ENCODE measurements around the gene NTNG1.

The NTNG1 gene

DNA sequence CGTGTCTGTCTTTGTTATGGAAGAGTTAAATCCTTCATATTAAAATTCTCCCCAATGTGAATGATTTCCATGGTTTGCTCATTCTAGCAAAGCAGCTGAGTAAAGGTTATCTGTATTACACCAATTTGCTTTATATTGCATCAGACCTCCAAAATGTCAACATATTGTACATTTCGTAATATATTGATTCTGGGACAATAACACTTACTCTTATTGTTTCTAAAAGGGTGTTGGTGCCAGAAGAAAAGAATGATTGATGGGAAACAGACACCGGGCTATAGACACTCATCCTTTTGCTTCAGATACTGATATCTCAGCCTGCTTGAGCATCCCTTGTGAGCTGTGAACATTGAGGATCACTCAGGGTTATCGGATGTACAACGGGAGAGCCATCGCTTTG lies 7.0 kb downstream of the NTNG1 start:
- Histone ChIP-seq H3K9me3 (replicated peaks; ENCODE audit: insufficient read depth, low read length) (no peaks in the 10 kb centered on the region), H2AFZ (ENCODE audit: low read length) (no peak overlapping the region), H3K79me2 (ENCODE audit: low read length) (no peaks in the 10 kb centered on the region), H3K36me3 (replicated peaks; ENCODE audit: insufficient read depth, low read length) (no peaks in the 10 kb centered on the region), H3K27ac (ENCODE audit: low read length) (no peak overlapping the region), H3K9me2 (replicated peaks; ENCODE audit: insufficient read depth, low read length) (no peaks in the 10 kb centered on the region), H3F3A (ENCODE audit: insufficient read depth, low read length) (no peaks in the 10 kb centered on the region), H3K9ac (ENCODE audit: low read length) (no peak overlapping the region), H4K20me1 (ENCODE audit: insufficient read depth, low read length) (no peaks in the 10 kb centered on the region), H3K27me3 (replicated peaks; ENCODE audit: insufficient read depth, low read length) (no peaks in the 10 kb centered on the region), H3K4me2 (ENCODE audit: low read depth, low read length) (no peak overlapping the region), H3K4me3 (ENCODE audit: low read length) (no peak overlapping the region), H3K4me1 (ENCODE audit: low read length) (no peaks in the 10 kb centered on the region)
- no peak for DNase-seq
- TF ChIP-seq EZH2 (optimal IDR thresholded peaks at IDR 0.05; ENCODE audit: low read depth, low read length) (no peak), EZH2phosphoT487 (IDR thresholded peaks at IDR 0.05; ENCODE audit: low read length) (no peak)
- TF ChIP-seq, protein P1, sequence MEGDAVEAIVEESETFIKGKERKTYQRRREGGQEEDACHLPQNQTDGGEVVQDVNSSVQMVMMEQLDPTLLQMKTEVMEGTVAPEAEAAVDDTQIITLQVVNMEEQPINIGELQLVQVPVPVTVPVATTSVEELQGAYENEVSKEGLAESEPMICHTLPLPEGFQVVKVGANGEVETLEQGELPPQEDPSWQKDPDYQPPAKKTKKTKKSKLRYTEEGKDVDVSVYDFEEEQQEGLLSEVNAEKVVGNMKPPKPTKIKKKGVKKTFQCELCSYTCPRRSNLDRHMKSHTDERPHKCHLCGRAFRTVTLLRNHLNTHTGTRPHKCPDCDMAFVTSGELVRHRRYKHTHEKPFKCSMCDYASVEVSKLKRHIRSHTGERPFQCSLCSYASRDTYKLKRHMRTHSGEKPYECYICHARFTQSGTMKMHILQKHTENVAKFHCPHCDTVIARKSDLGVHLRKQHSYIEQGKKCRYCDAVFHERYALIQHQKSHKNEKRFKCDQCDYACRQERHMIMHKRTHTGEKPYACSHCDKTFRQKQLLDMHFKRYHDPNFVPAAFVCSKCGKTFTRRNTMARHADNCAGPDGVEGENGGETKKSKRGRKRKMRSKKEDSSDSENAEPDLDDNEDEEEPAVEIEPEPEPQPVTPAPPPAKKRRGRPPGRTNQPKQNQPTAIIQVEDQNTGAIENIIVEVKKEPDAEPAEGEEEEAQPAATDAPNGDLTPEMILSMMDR (IDR thresholded peaks at IDR 0.05; ENCODE audit: low read length) = no peak

DNA sequence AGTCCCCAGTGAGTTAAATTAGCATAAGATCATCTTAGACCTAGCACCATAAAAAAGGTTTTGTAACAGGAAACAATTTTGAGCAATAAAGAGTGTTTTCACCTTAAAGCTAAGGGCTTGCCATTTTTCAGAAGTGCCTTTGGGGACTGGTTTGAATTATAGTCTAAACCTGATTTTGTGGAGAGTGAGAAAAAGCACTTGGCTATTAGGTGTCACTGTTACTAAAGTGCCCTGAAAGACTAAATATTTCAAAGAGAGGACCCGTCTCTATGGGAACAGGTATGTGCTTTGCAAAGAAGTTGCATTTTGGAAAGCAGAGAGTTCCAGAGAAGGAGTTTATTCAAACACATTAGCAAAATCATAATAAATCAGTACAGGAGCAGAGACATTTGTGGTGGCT lies 9.1 kb downstream of the NTNG1 start:
- DNase-seq = no peak
- Histone ChIP-seq H3K4me3 (ENCODE audit: low read length) (no peak overlapping the region), H3F3A (ENCODE audit: insufficient read depth, low read length) (no peaks in the 10 kb centered on the region), H3K4me2 (ENCODE audit: low read depth, low read length) (no peak overlapping the region), H3K27me3 (replicated peaks; ENCODE audit: insufficient read depth, low read length) (no peaks in the 10 kb centered on the region), H3K9me2 (replicated peaks; ENCODE audit: insufficient read depth, low read length) (no peaks in the 10 kb centered on the region), H3K9ac (ENCODE audit: low read length) (no peak overlapping the region), H3K4me1 (ENCODE audit: low read length) (no peaks in the 10 kb centered on the region), H3K36me3 (replicated peaks; ENCODE audit: insufficient read depth, low read length) (no peaks in the 10 kb centered on the region), H2AFZ (ENCODE audit: low read length) (no peak overlapping the region), H4K20me1 (ENCODE audit: insufficient read depth, low read length) (no peaks in the 10 kb centered on the region), H3K27ac (ENCODE audit: low read length) (no peak overlapping the region), H3K79me2 (ENCODE audit: low read length) (no peaks in the 10 kb centered on the region), H3K9me3 (replicated peaks; ENCODE audit: insufficient read depth, low read length) (no peaks in the 10 kb centered on the region)
- TF ChIP-seq EZH2 (optimal IDR thresholded peaks at IDR 0.05; ENCODE audit: low read depth, low read length) (no peak), EZH2phosphoT487 (IDR thresholded peaks at IDR 0.05; ENCODE audit: low read length) (no peak)
- TF ChIP-seq, protein P1 (IDR thresholded peaks at IDR 0.05; ENCODE audit: low read length) = no peak

DNA sequence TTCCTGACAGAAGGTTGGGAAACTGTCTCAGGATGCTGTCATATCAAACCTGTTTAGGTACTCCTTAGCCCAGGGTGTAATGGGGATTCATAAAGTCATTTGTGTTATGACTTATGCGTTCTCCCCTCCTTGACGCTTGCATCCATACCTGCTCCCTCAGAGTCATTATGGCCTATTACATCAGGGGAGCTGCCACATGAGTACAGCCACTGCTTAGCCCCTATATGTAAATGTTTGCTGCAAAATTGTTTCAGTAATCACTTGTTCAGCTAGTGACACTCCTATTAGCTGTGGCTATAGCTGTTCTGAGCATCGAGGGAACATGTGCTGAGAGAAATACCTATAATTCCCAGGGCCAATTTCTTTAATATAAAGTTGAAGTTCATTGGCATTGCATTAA lies 10.5 kb downstream of the NTNG1 start:
- Histone ChIP-seq H3K9ac (ENCODE audit: low read length) (no peak overlapping the region), H3K79me2 (ENCODE audit: low read length) (no peaks in the 10 kb centered on the region), H4K20me1 (ENCODE audit: insufficient read depth, low read length) (no peaks in the 10 kb centered on the region), H3K4me3 (ENCODE audit: low read length) (no peak overlapping the region), H2AFZ (ENCODE audit: low read length) (no peak overlapping the region), H3K9me3 (replicated peaks; ENCODE audit: insufficient read depth, low read length) (no peaks in the 10 kb centered on the region), H3K36me3 (replicated peaks; ENCODE audit: insufficient read depth, low read length) (no peaks in the 10 kb centered on the region), H3F3A (ENCODE audit: insufficient read depth, low read length) (no peaks in the 10 kb centered on the region), H3K9me2 (replicated peaks; ENCODE audit: insufficient read depth, low read length) (no peaks in the 10 kb centered on the region), H3K4me1 (ENCODE audit: low read length) (no peaks in the 10 kb centered on the region), H3K27me3 (replicated peaks; ENCODE audit: insufficient read depth, low read length) (no peaks in the 10 kb centered on the region), H3K27ac (ENCODE audit: low read length) (no peak overlapping the region), H3K4me2 (ENCODE audit: low read depth, low read length) (no peak overlapping the region)
- DNase-seq = no peak
- TF ChIP-seq EZH2 (optimal IDR thresholded peaks at IDR 0.05; ENCODE audit: low read depth, low read length) (no peak), EZH2phosphoT487 (IDR thresholded peaks at IDR 0.05; ENCODE audit: low read length) (no peak)
- TF ChIP-seq, protein P1 (IDR thresholded peaks at IDR 0.05; ENCODE audit: low read length) = no peak

All from MM.1S (cell line).